IMR-90 (cell line): ENCODE measurements around the gene GOLGA8G. TPM values are rescaled to one million over a fixed set of nuclear protein-coding genes. Genes with fewer than 3 reads are reported as not detected.
"Not testable (repeated sequence)": the region's sequence is repeated elsewhere in the genome, so short reads cannot be mapped to it uniquely, and the experiment has no call there.

Experiments used
- ATAC-seq: fragments of 200-7000 bp; cut with Tn5 transposase; 2 replicates; pipeline ENCODE4 v1.9.1; 2020; ENCODE audit warnings: low read depth, mild to moderate bottlenecking, moderate library complexity
- BruUV-seq: library from RNA; stranded (reverse); fragments of 400-500 nt; replicated peaks from 2 replicates; lab custom pipeline; 2021; lab: Mats Ljungman, UMichigan
- CTCF ChIA-PET: fragments of 300-600 bp; formaldehyde crosslinking; extraction: SDS; loops from one replicate; lab custom pipeline; 2021; ENCODE audit warnings: antibody characterized with exemption; lab: Yijun Ruan, JAX
- POLR2A ChIA-PET: fragments of 300-600 bp; sonication (Branson Sonifier 250); formaldehyde crosslinking; loops from one replicate; lab custom pipeline; 2022; ENCODE audit warnings: antibody characterized with exemption; ENCODE audit not compliant: unreplicated experiment; lab: Charles Lee
- DNase-seq: peaks from one replicate; pipeline ENCODE4 v3.0.0; 2013
- H2AFZ ChIP-seq: replicated peaks from 2 replicates; pipeline ENCODE3; 2013; ENCODE audit warnings: low read length, mild to moderate bottlenecking; ENCODE audit not compliant: poor library complexity
- H2AK5ac ChIP-seq: 2 replicates; pipeline ENCODE4 v1.6.1; 2013; ENCODE audit warnings: low read depth, low read length, inconsistent platforms
- H2AK9ac ChIP-seq: replicated peaks from 2 replicates; pipeline ENCODE3; 2013; ENCODE audit warnings: mild to moderate bottlenecking, low read depth, low read length, moderate library complexity; ENCODE audit not compliant: poor library complexity
- H2BK120ac ChIP-seq: 2 replicates; pipeline ENCODE4 v1.6.1; 2013; ENCODE audit warnings: low read depth, low read length, inconsistent platforms
- H2BK15ac ChIP-seq: 3 replicates; pipeline ENCODE4 v1.6.1; 2013; ENCODE audit warnings: low read depth, low read length, inconsistent platforms
- H2BK20ac ChIP-seq: 2 replicates; pipeline ENCODE4 v1.6.1; 2013; ENCODE audit warnings: low read depth, mild to moderate bottlenecking, inconsistent platforms, low read length, moderate library complexity
- H2BK5ac ChIP-seq: 2 replicates; pipeline ENCODE4 v1.6.1; 2013; ENCODE audit warnings: mild to moderate bottlenecking, low read depth, low read length, inconsistent platforms; ENCODE audit not compliant: poor library complexity, severe bottlenecking
- H3K14ac ChIP-seq: replicated peaks from 2 replicates; pipeline ENCODE4 v1.6.1; 2013; ENCODE audit warnings: low read depth, low read length, inconsistent platforms
- H3K18ac ChIP-seq: 2 replicates; pipeline ENCODE4 v1.6.1; 2013; ENCODE audit warnings: low read depth, low read length, control low read depth
- H3K23ac ChIP-seq: 2 replicates; pipeline ENCODE4 v1.6.1; 2013; ENCODE audit warnings: low read depth, low read length, inconsistent platforms
- H3K27ac ChIP-seq: 2 replicates; pipeline ENCODE4 v1.5.1; 2013; ENCODE audit warnings: mild to moderate bottlenecking, control low read depth, low read length; ENCODE audit not compliant: insufficient read depth
- H3K27me3 ChIP-seq: 2 replicates; pipeline ENCODE4 v1.6.1; 2013; ENCODE audit warnings: low read length; ENCODE audit not compliant: control insufficient read depth, insufficient read depth
- H3K36me3 ChIP-seq: 2 replicates; pipeline ENCODE4 v1.6.1; 2013; ENCODE audit warnings: low read length, mixed read lengths; ENCODE audit not compliant: control insufficient read depth, insufficient read depth
- H3K4ac ChIP-seq: 2 replicates; pipeline ENCODE4 v1.6.1; 2013; ENCODE audit warnings: low read depth, low read length, inconsistent platforms
- H3K4me1 ChIP-seq: 2 replicates; pipeline ENCODE4 v1.6.1; 2013; ENCODE audit warnings: low read length, mixed read lengths; ENCODE audit not compliant: control insufficient read depth, insufficient read depth
- H3K4me2 ChIP-seq: 2 replicates; pipeline ENCODE4 v1.6.1; 2013; ENCODE audit warnings: low read depth, mild to moderate bottlenecking, control low read depth, low read length, moderate library complexity
- H3K4me3 ChIP-seq: 2 replicates; pipeline ENCODE4 v1.5.1; 2013; ENCODE audit warnings: low read depth, mild to moderate bottlenecking, control low read depth, low read length, moderate library complexity; ENCODE audit not compliant: insufficient read depth
- H3K56ac ChIP-seq: 2 replicates; pipeline ENCODE4 v1.6.1; 2013; ENCODE audit warnings: low read length, inconsistent platforms; ENCODE audit not compliant: insufficient read depth; ENCODE audit errors: extremely low read depth
- H3K79me1 ChIP-seq, 2 experiments: 2 replicates each; pipeline ENCODE4 v1.6.1; 2013; ENCODE audit warnings: low read length in 2 of 2, inconsistent platforms in 1 of 2, low read depth in 1 of 2
- H3K9ac ChIP-seq: 2 replicates; pipeline ENCODE4 v1.6.1; 2013; ENCODE audit warnings: low read depth, low read length, control low read depth
- H3K9me1 ChIP-seq: 2 replicates; pipeline ENCODE4 v1.6.1; 2013; ENCODE audit warnings: low read length, inconsistent platforms; ENCODE audit not compliant: insufficient read depth
- H3K9me3 ChIP-seq: 2 replicates; pipeline ENCODE4 v1.6.1; 2013; ENCODE audit warnings: low read length; ENCODE audit not compliant: control insufficient read depth, insufficient read depth
- H4K20me1 ChIP-seq: 2 replicates; pipeline ENCODE4 v1.6.1; 2013; ENCODE audit warnings: low read length, inconsistent platforms; ENCODE audit not compliant: insufficient read depth
- H4K5ac ChIP-seq: 2 replicates; pipeline ENCODE4 v1.6.1; 2013; ENCODE audit warnings: mild to moderate bottlenecking, low read depth, low read length, control low read depth
- H4K8ac ChIP-seq, 2 experiments: 2 replicates each; pipeline ENCODE4 v1.6.1; 2013; ENCODE audit warnings: low read depth in 2 of 2, low read length in 2 of 2, control low read depth in 1 of 2, inconsistent platforms in 1 of 2
- H4K91ac ChIP-seq: 2 replicates; pipeline ENCODE4 v1.6.1; 2013; ENCODE audit warnings: low read depth, low read length, inconsistent platforms; ENCODE audit not compliant: insufficient read depth
- WGBS, 2 experiments: methylation state at CpG; one replicate each; pipeline versions ENCODE4 v1.1.5 to v1.1.7; 2013; ENCODE audit warnings: missing lambda C conversion rate in 2 of 2; ENCODE audit not compliant: insufficient read length in 1 of 2; ENCODE audit errors: extremely low coverage in 2 of 2; 5-methylcytosine and 5-hydroxymethylcytosine counted together
- dilution Hi-C: fragments of 300-500 bp; cut with HindIII; formaldehyde crosslinking; loops from one replicate; pipeline ENCODE4 v1.14.3; 2018; ENCODE audit warnings: low sequenced_read_pairs; ENCODE audit not compliant: unreplicated experiment
- in situ Hi-C: fragments of 300-500 bp; cut with MboI; formaldehyde crosslinking; loops from 3 replicates; pipeline ENCODE4 v1.14.3; 2019; ENCODE audit warnings: low sequenced_read_pairs, inconsistent platforms, mixed read lengths
- intact Hi-C: fragments of 100-400 bp; cut with micrococcal nuclease; formaldehyde crosslinking; loops from 2 replicates; pipeline ENCODE4 v1.10.0; 2022
- polyA plus RNA-seq, 3 experiments: library from polyadenylated mRNA; depleted of rRNA; stranded (reverse); fragments of >200 nt; gene quantifications; 2 replicates each; pipeline ENCODE4 v1.2.3, GENCODE V29; 2012; ENCODE audit warnings: low replicate concordance in 1 of 3
- total RNA-seq: library from RNA; depleted of rRNA; stranded (reverse); fragments of >200 nt; gene quantifications from 2 replicates; pipeline ENCODE4 v1.2.3, GENCODE V29; 2012

The GOLGA8G gene
- total and polyA plus RNA-seq, 2 of the 4 experiments (the other 2 are of a cell fraction): not detected

- H3K79me1 ChIP-seq, BruUV-seq: not testable (repeated sequence)
- no CpG with 5 or more reads among the region's 7 CpGs for WGBS, 2 experiments
Observed at GRCh38 chr15:28553268-28553667, 20.5 kb upstream of the GOLGA8G start, which contains the start of gene GOLGA6L25. GOLGA6L25 (plus strand) TSS chr15:28553568; CDS start chr15:28553629, 61 bp downstream.

GRCh38 chr15:28515208-28515607, 17.6 kb downstream of the GOLGA8G start:
- H2BK15ac ChIP-seq, H3K4ac ChIP-seq, H3K9ac ChIP-seq, H4K91ac ChIP-seq, ATAC-seq, in situ Hi-C loops, H2AK9ac ChIP-seq, H3K14ac ChIP-seq, H3K4me1 ChIP-seq, H3K27me3 ChIP-seq, H4K5ac ChIP-seq, H2BK120ac ChIP-seq, H3K36me3 ChIP-seq, H3K56ac ChIP-seq, intact Hi-C loops, POLR2A ChIA-PET, H3K18ac ChIP-seq, H2AK5ac ChIP-seq, H2AFZ ChIP-seq, H3K27ac ChIP-seq, H3K4me3 ChIP-seq, H3K79me1 ChIP-seq, H3K9me1 ChIP-seq, H2BK20ac ChIP-seq, H4K20me1 ChIP-seq, H3K4me2 ChIP-seq, CTCF ChIA-PET, H3K9me3 ChIP-seq, BruUV-seq, DNase-seq, dilution Hi-C loops, H3K23ac ChIP-seq, H4K8ac ChIP-seq, H2BK5ac ChIP-seq: not testable (repeated sequence)
- WGBS, 2 experiments: no CpG with 5 or more reads among the region's 11 CpGs

More at GRCh38 chr15:28553268-28553667, 20.5 kb upstream of the GOLGA8G start, which contains the start of gene GOLGA6L25:
- CTCF ChIA-PET, H3K23ac ChIP-seq, H4K8ac ChIP-seq, H3K4ac ChIP-seq, H2AFZ ChIP-seq, H3K36me3 ChIP-seq, H2BK15ac ChIP-seq, ATAC-seq, POLR2A ChIA-PET, H3K4me2 ChIP-seq, H3K56ac ChIP-seq, H2BK5ac ChIP-seq, H3K18ac ChIP-seq, H3K4me3 ChIP-seq, H4K5ac ChIP-seq, intact Hi-C loops, in situ Hi-C loops, H3K27me3 ChIP-seq, H3K9me3 ChIP-seq, H4K20me1 ChIP-seq, H3K14ac ChIP-seq, H2BK120ac ChIP-seq, H3K4me1 ChIP-seq, H3K9ac ChIP-seq, H2AK5ac ChIP-seq, H2AK9ac ChIP-seq, H3K9me1 ChIP-seq, dilution Hi-C loops, H4K91ac ChIP-seq, H2BK20ac ChIP-seq, DNase-seq, H3K27ac ChIP-seq: not testable (repeated sequence)
